Type B pancreatic cell (in vitro differentiated cells): ENCODE data around the gene TRPC1. TPM values are rescaled to one million over a fixed set of nuclear protein-coding genes. Genes with fewer than 3 reads are reported as not detected.
A peak's percentile ranks its signal among the peaks of the same experiment; 100 is the strongest.

Experiments used
- DNase-seq: peaks from one replicate; pipeline ENCODE4 v3.0.0; 2021; ENCODE audit warnings: mixed read lengths; ENCODE audit not compliant: unreplicated experiment; ENCODE audit errors: extremely low spot score
- H3K27ac Mint-ChIP-seq: 2 replicates; pipeline ENCODE4 v1.8.0; 2021; ENCODE audit warnings: mild to moderate bottlenecking, mixed read lengths
- H3K27me3 Mint-ChIP-seq: 2 replicates; pipeline ENCODE4 v1.8.0; 2021; ENCODE audit warnings: mixed read lengths
- H3K36me3 Mint-ChIP-seq: 2 replicates; pipeline ENCODE4 v1.8.0; 2021; ENCODE audit warnings: mixed read lengths
- H3K4me1 Mint-ChIP-seq: one replicate; pipeline ENCODE4 v1.8.0; 2021; ENCODE audit warnings: mixed read lengths; ENCODE audit not compliant: unreplicated experiment
- H3K4me3 Mint-ChIP-seq: 2 replicates; pipeline ENCODE4 v1.8.0; 2021; ENCODE audit warnings: mild to moderate bottlenecking, mixed read lengths
- H3K9me3 Mint-ChIP-seq: 2 replicates; pipeline ENCODE4 v1.8.0; 2021; ENCODE audit warnings: mixed read lengths
- CTCF ChIP-seq: fragments of 200-600 bp; sonication (generic); conservative IDR thresholded peaks from 2 replicates; pipeline ENCODE4 v1.5.0; 2021; ENCODE audit warnings: antibody characterized with exemption, mild to moderate bottlenecking
- total RNA-seq: library from RNA; stranded (reverse); gene quantifications from 2 replicates; pipeline ENCODE4 v1.2.1, GENCODE V29; 2021; ENCODE audit warnings: low replicate concordance

The TRPC1 gene
- total RNA-seq, 1 donor from 2014 or later: 11.7 TPM

GRCh38 chr3:142844339-142844977, 120.6 kb downstream of the TRPC1 start:
- Mint-ChIP-seq H3K36me3 (peaks cover 3% of the 10 kb centered on the region), H3K4me3 (no peak overlapping the region), H3K27me3 (no peaks in the 10 kb centered on the region), H3K9me3 (no peaks in the 10 kb centered on the region), H3K4me1 (no peaks in the 10 kb centered on the region), H3K27ac (no peak overlapping the region)
- DNase-seq: no peak
- TF ChIP-seq CTCF: peak; percentile 70

DNA sequence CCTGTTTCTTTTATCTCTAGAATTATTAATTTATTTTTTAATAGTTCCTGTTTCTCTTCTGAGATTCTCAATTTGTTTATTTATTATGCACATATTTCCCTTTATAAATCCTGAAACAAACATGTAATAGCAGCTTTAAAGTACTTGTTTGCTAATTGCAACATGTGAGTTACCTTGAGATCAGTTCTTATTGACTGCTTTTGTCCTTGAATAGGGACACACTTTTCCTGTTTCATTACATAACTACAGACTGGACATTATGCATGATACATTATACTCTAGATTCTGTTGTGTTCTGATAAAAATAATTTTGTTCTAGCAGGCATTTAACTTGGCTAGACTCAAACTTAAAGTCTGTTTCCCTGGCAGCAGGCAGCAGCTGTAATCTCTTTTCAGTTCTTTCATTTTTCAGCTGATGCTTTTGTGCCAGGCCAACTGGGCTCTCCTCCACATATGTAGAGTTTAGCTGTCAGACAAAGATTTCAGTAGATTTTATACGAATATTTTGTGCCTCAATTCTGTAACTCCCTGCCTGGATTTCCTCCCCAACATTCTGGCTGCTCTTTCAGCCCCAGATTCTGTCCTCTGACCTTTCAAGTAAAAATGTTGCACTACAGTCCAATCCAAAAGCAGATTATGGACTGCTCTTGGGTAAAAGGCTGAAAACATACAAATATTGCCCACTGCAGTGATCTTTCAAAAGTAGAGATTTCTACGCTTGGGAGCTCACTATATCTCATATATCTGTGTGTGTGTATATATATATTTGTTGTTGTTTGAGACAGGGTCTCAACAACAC, 123.1 kb downstream of the TRPC1 start:
- H3K36me3 Mint-ChIP-seq: peaks cover 3% of the 10 kb centered on the region
- H3K4me1 Mint-ChIP-seq: no peaks in the 10 kb centered on the region
- no peaks in the 10 kb centered on the region for H3K9me3 Mint-ChIP-seq
- no peak overlapping the region for H3K27ac Mint-ChIP-seq
- no peak overlapping the region for H3K4me3 Mint-ChIP-seq
- no peak for TF ChIP-seq CTCF
- H3K27me3 Mint-ChIP-seq: no peaks in the 10 kb centered on the region
- no peak for DNase-seq

DNA sequence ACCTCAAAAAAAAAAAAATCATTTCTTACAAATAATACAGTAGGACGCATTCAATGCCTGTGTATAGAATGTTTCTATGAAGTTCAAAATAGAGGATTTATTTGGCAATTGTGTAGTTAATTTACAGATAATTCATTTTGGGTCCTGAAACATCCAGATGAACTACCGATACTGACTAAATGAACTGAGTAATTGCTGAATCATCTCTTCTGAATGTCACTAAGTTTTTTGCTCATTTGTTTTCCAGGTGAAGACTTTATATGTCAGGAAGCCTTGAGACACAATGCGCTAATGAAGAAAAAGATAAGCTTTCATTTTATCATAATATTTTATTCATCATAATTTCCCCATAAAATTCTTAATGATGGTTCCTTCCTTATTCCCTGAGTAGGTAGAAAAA, 125.3 kb downstream of the TRPC1 start:
- no peak overlapping the region for H3K4me3 Mint-ChIP-seq
- H3K36me3 Mint-ChIP-seq: peaks cover 3% of the 10 kb centered on the region
- no peaks in the 10 kb centered on the region for H3K9me3 Mint-ChIP-seq
- H3K27ac Mint-ChIP-seq: no peak overlapping the region
- no peaks in the 10 kb centered on the region for H3K27me3 Mint-ChIP-seq
- DNase-seq: no peak
- no peak for TF ChIP-seq CTCF
- H3K4me1 Mint-ChIP-seq: no peaks in the 10 kb centered on the region

- no peaks in the 10 kb centered on the region for H3K4me1 Mint-ChIP-seq
- H3K27ac Mint-ChIP-seq: no peak overlapping the region
- H3K27me3 Mint-ChIP-seq: no peaks in the 10 kb centered on the region
- H3K4me3 Mint-ChIP-seq: no peak overlapping the region
- DNase-seq: no peak
- TF ChIP-seq CTCF: no peak
- no peaks in the 10 kb centered on the region for H3K36me3 Mint-ChIP-seq
- H3K9me3 Mint-ChIP-seq: no peaks in the 10 kb centered on the region
These were observed 126.7 kb downstream of the TRPC1 start for GRCh38 chr3:142850395-142851023.

DNA sequence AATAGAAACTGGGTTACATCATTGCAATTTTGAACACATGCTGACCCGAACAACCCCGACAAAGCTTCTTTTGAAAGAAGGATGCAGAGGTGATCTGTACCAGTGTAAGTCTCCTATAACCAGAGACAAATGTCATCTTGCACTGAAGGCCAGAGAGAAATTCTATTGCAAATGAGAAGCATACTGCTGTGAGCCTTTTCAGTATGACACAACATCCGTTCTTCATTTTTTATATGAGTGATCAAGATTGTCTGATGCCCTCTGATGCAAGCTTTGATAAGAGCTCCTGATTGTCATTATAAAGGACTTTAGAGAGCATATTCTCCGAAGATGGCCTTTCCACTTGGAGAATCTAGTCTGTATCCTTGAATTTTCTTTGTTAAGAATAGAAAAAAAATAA, 128.2 kb downstream of the TRPC1 start:
- Mint-ChIP-seq H3K4me1 (no peaks in the 10 kb centered on the region), H3K36me3 (no peaks in the 10 kb centered on the region), H3K27me3 (peaks cover 1% of the 10 kb centered on the region), H3K4me3 (no peak overlapping the region), H3K9me3 (no peaks in the 10 kb centered on the region), H3K27ac (no peak overlapping the region)
- no peak for TF ChIP-seq CTCF
- no peak for DNase-seq
